LNCAP (cell line): ENCODE results near the gene ETS1.

Experiments used
- TF ChIP-seq, protein P1 (sequence below): fragments of 450-650 bp; IDR thresholded peaks from 2 replicates; pipeline ENCODE4 v1.5.1; 2017; ENCODE audit warnings: mild to moderate bottlenecking

The ETS1 gene

GRCh38 chr11:128499613-128500253 lies 87.6 kb downstream of the ETS1 start:
- TF ChIP-seq, protein P1, sequence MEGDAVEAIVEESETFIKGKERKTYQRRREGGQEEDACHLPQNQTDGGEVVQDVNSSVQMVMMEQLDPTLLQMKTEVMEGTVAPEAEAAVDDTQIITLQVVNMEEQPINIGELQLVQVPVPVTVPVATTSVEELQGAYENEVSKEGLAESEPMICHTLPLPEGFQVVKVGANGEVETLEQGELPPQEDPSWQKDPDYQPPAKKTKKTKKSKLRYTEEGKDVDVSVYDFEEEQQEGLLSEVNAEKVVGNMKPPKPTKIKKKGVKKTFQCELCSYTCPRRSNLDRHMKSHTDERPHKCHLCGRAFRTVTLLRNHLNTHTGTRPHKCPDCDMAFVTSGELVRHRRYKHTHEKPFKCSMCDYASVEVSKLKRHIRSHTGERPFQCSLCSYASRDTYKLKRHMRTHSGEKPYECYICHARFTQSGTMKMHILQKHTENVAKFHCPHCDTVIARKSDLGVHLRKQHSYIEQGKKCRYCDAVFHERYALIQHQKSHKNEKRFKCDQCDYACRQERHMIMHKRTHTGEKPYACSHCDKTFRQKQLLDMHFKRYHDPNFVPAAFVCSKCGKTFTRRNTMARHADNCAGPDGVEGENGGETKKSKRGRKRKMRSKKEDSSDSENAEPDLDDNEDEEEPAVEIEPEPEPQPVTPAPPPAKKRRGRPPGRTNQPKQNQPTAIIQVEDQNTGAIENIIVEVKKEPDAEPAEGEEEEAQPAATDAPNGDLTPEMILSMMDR = no peak

DNA sequence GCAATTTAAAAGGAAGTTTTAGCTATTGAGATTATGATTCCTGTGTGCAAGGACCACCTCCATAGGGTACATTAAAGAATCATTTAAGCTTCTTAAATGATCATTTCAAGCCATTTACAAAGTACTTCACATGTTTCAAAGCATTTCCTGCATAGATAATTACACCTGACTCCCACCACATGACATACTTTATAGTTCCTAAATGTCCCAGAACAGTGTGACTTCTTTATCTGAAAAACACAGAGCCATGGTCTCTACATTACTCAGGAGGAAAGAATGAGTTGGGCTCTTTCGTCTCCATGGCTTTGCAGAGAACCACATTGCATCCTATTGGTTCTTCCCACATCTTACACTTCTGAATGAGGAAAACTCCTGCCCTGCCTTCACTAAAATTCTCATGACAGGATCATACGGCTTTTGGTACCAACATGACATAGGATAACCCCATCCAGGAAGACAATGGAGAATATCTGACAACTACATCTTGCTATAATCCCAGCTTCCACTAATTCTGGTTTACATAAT lies 88.6 kb downstream of the ETS1 start:
- TF ChIP-seq, protein P1 = no peak

DNA sequence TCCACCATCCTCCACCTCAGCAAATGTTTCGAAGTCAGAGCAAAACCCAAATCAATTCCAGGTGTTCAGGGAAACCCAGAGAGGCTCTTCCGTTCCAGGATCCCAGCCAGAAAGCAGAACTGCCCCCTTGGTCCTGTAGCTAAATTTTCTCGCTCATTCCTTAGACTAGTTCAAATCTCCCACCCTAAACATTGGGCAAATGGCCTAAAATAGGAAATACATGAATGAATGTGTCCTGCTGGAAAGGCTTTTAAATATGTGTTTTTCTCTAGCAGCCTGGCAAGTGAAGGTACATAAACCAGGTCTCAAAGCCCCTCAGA lies 89.6 kb downstream of the ETS1 start:
- TF ChIP-seq, protein P1 = no peak

DNA sequence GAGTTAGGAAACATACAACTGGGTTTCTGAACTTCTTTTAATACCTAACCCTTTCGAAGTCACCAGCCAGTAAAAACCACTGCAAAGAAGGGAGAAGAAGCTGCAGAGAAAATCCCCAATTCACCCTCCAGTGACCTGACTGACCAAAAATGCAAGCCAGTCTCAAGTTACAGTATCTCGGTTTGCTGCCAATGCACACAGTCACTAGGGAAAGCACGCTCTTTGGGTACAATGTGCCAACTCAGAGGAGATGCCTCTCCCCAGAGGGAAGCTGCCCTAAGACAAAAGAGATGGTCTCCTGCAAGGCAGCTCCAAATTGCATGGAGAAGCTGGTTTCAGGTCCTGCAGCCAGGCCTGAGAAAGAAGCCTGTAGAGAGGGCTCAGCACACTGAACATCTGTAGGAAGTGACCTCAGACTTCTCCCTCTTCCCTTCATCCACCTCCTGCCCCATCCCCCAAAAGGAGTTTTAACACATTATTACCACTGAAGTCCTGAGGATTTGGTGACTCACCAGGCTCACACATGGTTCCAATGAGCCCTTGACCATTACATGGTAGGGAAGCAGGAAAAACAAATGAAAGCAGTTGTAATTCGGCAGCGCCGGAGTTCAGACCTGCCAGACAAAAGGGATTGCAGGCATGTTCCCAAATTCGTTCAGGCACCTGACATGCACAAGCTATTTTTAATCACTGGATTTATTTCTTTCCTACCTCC lies 90.1 kb downstream of the ETS1 start:
- TF ChIP-seq, protein P1 = no peak

GRCh38 chr11:128496692-128497060 lies 90.7 kb downstream of the ETS1 start:
- TF ChIP-seq, protein P1 = no peak

GRCh38 chr11:128496249-128496648 lies 91.1 kb downstream of the ETS1 start:
- TF ChIP-seq, protein P1 = no peak

DNA sequence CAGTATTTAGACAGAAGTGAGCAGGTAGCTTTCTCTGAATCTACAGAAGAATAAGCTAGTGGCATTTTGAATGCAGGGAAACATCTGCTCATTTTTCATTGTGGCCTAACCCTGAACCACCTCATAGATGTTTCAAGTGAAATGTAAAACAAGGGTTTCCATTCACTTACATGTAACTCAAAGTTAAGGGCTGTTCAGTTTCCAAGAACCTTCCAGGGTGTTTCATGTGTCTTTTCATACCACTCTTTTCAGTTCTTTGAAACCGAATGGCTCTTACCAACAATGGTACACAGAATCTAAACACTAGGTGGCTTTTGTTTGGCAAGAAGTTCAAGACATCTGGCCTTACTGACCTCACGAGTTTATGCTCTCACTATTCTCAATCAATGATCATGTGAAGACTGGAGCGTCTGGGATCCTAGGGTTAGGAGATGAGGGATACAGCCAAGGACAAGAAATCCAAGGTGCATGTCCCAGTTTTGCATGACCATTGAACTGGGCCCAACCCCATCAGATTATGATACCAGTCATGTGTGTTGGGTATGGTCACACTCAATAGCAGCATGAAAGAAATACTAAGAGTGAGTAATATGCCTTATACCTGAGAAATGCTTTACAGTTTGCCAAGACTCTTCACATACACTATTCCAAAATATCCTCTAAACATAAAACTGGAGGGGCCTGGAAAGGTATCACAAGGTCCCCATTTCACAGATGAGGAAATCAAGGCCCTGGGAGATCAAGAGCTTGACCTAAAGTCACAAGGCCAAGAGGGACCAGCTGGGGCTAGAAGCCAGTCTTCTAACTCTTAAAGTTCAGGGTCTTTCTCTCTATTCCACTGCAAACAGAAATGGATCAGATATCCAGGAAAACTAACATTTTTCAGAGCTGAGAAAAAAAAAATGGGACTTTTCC lies 92.7 kb downstream of the ETS1 start:
- TF ChIP-seq, protein P1 = no peak
